GM12891 (cell line): ENCODE data around the gene MTCL1.

Experiments used
- DNase-seq: peaks from one replicate; pipeline ENCODE4 v3.0.0; 2011; ENCODE audit warnings: low spot score; ENCODE audit not compliant: insufficient read length
- FAIRE-seq: peaks from 2 replicates; lab custom pipeline; 2011; peaks lifted over from hg19 to GRCh38; lab: Jason Lieb, UNC
- PAX5 ChIP-seq: IDR thresholded peaks from 2 replicates; pipeline ENCODE4 v1.6.1; 2011; ENCODE audit warnings: low read length, moderate library complexity, mild to moderate bottlenecking; ENCODE audit not compliant: insufficient read depth, severe bottlenecking
- POLR2A ChIP-seq: IDR thresholded peaks from 2 replicates; pipeline ENCODE4 v1.6.1; 2011; ENCODE audit warnings: low read depth, low read length, control low read depth
- POLR2AphosphoS5 ChIP-seq: IDR thresholded peaks from 2 replicates; pipeline ENCODE4 v1.6.1; 2011; ENCODE audit warnings: low read depth, low read length, control low read depth
- POU2F2 ChIP-seq: IDR thresholded peaks from 2 replicates; pipeline ENCODE4 v1.6.1; 2011; ENCODE audit warnings: low read depth, mild to moderate bottlenecking, control low read depth, low read length, moderate library complexity
- SPI1 ChIP-seq: IDR thresholded peaks from 2 replicates; pipeline ENCODE4 v1.6.1; 2011; ENCODE audit warnings: low read depth, low read length, control low read depth
- TAF1 ChIP-seq: IDR thresholded peaks from 2 replicates; pipeline ENCODE4 v1.6.1; 2011; ENCODE audit warnings: low read depth, low read length, control low read depth

The MTCL1 gene

DNA sequence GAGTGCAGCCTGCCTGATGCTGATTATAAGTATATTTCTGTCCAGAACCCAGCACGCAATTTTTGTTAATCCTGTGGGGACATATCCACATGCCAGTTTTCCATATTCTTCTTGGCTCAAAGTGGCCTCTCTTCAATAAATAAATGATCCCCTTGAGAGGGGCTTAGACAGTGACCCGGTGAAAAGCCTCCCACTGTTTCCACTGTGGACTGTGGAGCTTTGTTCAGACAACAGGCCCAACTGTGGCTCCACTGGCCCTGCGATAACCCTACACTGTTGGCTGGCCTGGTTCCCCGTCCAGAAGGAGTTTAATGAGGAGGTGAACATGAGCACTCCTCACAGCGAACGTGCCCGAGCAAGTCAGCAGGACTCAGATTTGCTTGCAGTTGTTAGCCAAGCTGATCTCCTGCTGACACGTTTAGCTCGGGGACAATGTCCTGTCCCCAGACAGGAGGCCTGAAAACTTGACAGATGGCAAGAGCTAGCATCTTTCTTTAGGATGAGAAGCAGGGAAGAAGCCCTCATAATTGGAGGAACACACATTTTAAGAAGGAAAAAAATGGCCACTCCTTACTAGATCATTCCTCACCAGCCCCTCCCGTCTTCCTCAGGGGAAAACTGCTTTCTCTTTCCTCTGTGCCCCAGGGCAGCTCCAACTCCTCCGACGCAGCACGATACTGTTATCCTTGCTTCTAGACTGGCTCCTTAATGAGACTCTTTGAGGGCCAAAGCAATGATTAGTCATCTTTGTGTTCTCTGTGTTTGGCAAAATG lies 20.0 kb upstream of the MTCL1 start:
- FAIRE-seq = no peak
- DNase-seq = no peak
- TF ChIP-seq POLR2A = no peak
- TF ChIP-seq POU2F2 = no peak
- no peak for TF ChIP-seq TAF1
- TF ChIP-seq PAX5 = no peak
- no peak for TF ChIP-seq SPI1
- TF ChIP-seq POLR2AphosphoS5 = no peak

GRCh38 chr18:8685914-8686216 lies 19.5 kb upstream of the MTCL1 start:
- FAIRE-seq = no peak

DNA sequence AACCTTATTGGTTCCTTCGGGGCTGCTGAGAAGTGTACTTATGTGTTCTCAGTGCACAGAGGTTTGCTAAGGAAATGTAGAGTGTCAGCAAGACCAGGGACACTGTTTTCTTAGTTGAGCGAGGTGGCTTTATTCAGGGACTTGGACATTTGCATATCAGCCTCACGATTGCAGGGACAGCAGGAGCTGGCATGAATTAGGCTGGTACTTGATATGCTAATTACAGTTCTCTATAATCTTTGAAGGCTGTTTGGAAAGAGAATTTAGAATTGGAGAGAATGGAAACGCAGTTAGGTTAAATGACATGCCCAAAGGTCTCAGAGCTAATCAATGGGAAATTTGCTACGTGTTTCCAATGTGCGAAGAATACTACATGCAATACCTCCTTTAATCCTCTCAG lies 18.7 kb upstream of the MTCL1 start:
- TF ChIP-seq POLR2A (no peak), TAF1 (no peak), PAX5 (no peak), POU2F2 (no peak), SPI1 (no peak), POLR2AphosphoS5 (no peak)
- DNase-seq (no peak), FAIRE-seq (no peak)

More at GRCh38 chr18:8685914-8686216, 19.5 kb upstream of the MTCL1 start:
- TF ChIP-seq TAF1 (no peak), POU2F2 (no peak), POLR2AphosphoS5 (no peak), PAX5 (no peak), POLR2A (no peak), SPI1 (no peak)
- DNase-seq = no peak

DNA sequence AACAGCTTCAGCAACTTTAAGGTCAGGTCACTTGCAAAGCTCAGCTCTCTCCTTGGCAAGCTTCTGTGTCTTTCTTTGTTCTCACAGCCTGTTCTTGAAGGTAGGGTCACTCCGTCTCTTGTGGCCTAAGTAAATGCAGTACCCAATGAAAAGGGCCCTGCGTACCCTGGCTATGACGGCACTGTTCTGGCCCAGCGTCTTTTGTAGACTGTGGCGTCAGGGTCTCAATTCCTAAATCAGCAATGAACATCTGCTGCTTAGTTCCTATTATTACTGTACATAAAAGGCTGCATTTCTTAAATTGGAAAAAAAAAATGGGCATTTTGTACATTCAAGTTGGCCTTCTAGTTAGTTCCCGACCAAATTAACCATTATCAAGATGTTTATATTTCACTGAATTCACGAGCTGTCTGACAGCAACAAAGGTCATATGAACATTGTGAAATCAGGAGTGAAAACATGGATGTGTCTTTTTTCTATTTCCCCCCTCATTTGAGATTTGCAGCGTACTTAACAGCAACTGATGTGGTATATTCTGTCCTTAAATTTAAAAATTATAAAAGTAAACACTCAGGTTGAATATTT lies 17.0 kb upstream of the MTCL1 start:
- FAIRE-seq (no peak), DNase-seq (no peak)
- no peak for TF ChIP-seq SPI1
- no peak for TF ChIP-seq POU2F2
- no peak for TF ChIP-seq TAF1
- no peak for TF ChIP-seq POLR2AphosphoS5
- TF ChIP-seq PAX5 = no peak
- TF ChIP-seq POLR2A = no peak

- FAIRE-seq (no peak), DNase-seq (no peak)
- TF ChIP-seq POLR2A (no peak), POU2F2 (no peak), PAX5 (no peak), TAF1 (no peak), POLR2AphosphoS5 (no peak), SPI1 (no peak)
These were observed 16.5 kb upstream of the MTCL1 start for GRCh38 chr18:8688816-8689215.

GRCh38 chr18:8689517-8689916 lies 15.8 kb upstream of the MTCL1 start:
- TF ChIP-seq TAF1 (no peak), POLR2A (no peak), POU2F2 (no peak), PAX5 (no peak), POLR2AphosphoS5 (no peak), SPI1 (no peak)
- FAIRE-seq (no peak), DNase-seq (no peak)

DNA sequence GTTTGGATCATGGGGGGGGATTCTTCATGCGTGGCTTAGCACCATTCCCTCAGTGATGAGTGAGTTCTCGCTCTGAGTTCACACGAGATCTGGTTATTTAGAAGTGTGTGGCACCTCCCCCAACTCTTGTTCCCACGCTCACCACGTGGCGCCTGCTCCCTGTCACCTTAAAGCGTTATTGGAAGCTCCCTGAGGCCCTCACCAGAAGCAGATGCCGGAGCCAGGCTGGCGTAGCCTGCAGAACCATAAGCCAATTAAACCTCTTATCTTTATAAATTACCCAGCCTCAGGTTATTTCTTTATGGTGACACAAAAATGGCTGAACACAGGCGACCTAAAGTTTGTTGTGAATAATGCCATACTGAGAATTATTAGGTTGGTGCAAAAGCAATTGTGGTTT lies 10.5 kb upstream of the MTCL1 start:
- TF ChIP-seq POLR2A (no peak), SPI1 (no peak), POU2F2 (no peak), TAF1 (no peak), POLR2AphosphoS5 (no peak), PAX5 (no peak)
- DNase-seq (no peak), FAIRE-seq (no peak)

DNA sequence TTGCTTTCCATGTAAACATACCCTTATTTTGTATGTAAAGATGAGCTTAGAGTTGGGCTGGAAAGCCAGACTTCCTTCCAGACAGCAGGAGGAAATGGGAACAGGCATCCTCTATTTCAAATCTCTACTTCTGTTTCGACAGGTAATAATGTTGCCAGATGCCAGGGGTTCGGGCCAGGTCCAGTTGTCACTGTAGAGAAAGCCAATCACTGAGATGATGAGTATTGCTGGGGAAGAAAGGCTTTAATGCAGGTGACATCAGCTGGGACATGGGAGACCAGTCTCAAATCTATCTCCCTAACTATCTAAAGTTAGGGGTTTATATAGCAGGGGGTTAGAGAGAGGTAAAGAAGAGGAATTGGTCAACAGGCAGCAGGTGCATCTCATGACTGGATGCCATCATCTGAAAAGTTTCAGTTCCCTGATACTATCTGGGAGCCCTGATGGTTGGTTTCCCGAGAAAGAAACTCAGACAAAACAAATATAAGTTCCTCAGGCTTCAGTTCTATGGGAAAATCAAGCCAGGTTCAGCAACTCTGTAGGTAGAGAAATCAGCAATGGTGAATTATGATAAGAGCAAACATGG lies 9.3 kb upstream of the MTCL1 start:
- peak; percentile 28 for FAIRE-seq
- TF ChIP-seq TAF1 (no peak), SPI1 (peak; percentile 93)
- no peak for DNase-seq

GRCh38 chr18:8696749-8697211 lies 8.6 kb upstream of the MTCL1 start:
- FAIRE-seq (no peak), DNase-seq (peak; percentile 59)
- TF ChIP-seq POLR2AphosphoS5 (no peak), TAF1 (no peak), POU2F2 (no peak), POLR2A (no peak), PAX5 (no peak), SPI1 (no peak)
